SK-N-SH treated with all-trans-retinoic acid at 6 μM for 48 hours (cell line): ENCODE data around the gene AKAP8.

Source experiments
- ATAC-seq: fragments of 200-7000 bp; cut with Tn5 transposase; 3 replicates; pipeline ENCODE4 v1.9.1; 2020; ENCODE audit warnings: mild to moderate bottlenecking, moderate library complexity
- ARNTL ChIP-seq: fragments of 450-650 bp; formaldehyde crosslinking; IDR thresholded peaks from 2 replicates; pipeline ENCODE4 v1.5.0; 2020; ENCODE audit warnings: low read depth, mild to moderate bottlenecking, moderate library complexity, borderline replicate concordance
- BACH2 ChIP-seq: fragments of 250-450 bp; sonication (Bioruptor Pico); IDR thresholded peaks from 2 replicates; pipeline ENCODE4 v1.9.0; 2021; ENCODE audit warnings: mild to moderate bottlenecking, borderline replicate concordance
- CSDC2 ChIP-seq: fragments of 250-450 bp; sonication (Bioruptor Pico); IDR thresholded peaks from 2 replicates; pipeline ENCODE4 v1.5.0; 2020; ENCODE audit warnings: mild to moderate bottlenecking, moderate library complexity
- ESRRG ChIP-seq: fragments of 250-450 bp; sonication (Bioruptor Pico); IDR thresholded peaks from 2 replicates; pipeline ENCODE4 v1.6.1; 2021; ENCODE audit warnings: mild to moderate bottlenecking
- GLIS3 ChIP-seq: fragments of 250-450 bp; sonication (Bioruptor Pico); IDR thresholded peaks from 2 replicates; pipeline ENCODE4 v1.5.0; 2020; ENCODE audit warnings: mild to moderate bottlenecking, moderate library complexity
- ISL1 ChIP-seq: fragments of 250-450 bp; sonication (Bioruptor Pico); IDR thresholded peaks from 2 replicates; pipeline ENCODE4 v2.1.2; 2022; ENCODE audit warnings: mild to moderate bottlenecking, moderate library complexity
- OSR1 ChIP-seq: fragments of 250-450 bp; sonication (Bioruptor Pico); IDR thresholded peaks from 2 replicates; pipeline ENCODE4 v1.8.0; 2022; ENCODE audit warnings: moderate library complexity, mild to moderate bottlenecking, inconsistent platforms
- PPARA ChIP-seq: fragments of 250-450 bp; sonication (Bioruptor Pico); IDR thresholded peaks from 2 replicates; pipeline ENCODE4 v1.5.0; 2020; ENCODE audit warnings: mild to moderate bottlenecking, borderline replicate concordance
- RARB ChIP-seq: fragments of 250-450 bp; sonication (Bioruptor Pico); IDR thresholded peaks from 2 replicates; pipeline ENCODE4 v1.8.0; 2021; ENCODE audit warnings: mild to moderate bottlenecking, moderate library complexity
- SNAI2 ChIP-seq: fragments of 250-450 bp; sonication (Bioruptor Pico); IDR thresholded peaks from 2 replicates; pipeline ENCODE4 v1.5.0; 2020; ENCODE audit warnings: mild to moderate bottlenecking, moderate library complexity
- TCF4 ChIP-seq: fragments of 250-450 bp; sonication (Bioruptor Pico); IDR thresholded peaks from 2 replicates; pipeline ENCODE4 v1.8.0; 2021; ENCODE audit warnings: mild to moderate bottlenecking, moderate library complexity, borderline replicate concordance
- TOX ChIP-seq: fragments of 250-450 bp; sonication (Bioruptor Pico); IDR thresholded peaks from 2 replicates; pipeline ENCODE4 v1.8.0; 2021; ENCODE audit warnings: mild to moderate bottlenecking, moderate library complexity, borderline replicate concordance
- ZC3H10 ChIP-seq: fragments of 250-450 bp; sonication (Bioruptor Pico); IDR thresholded peaks from 2 replicates; pipeline ENCODE4 v1.5.1; 2021; ENCODE audit warnings: mild to moderate bottlenecking, moderate library complexity
- ZFP3 ChIP-seq: fragments of 250-450 bp; sonication (Bioruptor Pico); IDR thresholded peaks from 2 replicates; pipeline ENCODE4 v1.5.0; 2020; ENCODE audit warnings: mild to moderate bottlenecking, moderate library complexity
- ZFP30 ChIP-seq: fragments of 450-650 bp; formaldehyde crosslinking; IDR thresholded peaks from 2 replicates; pipeline ENCODE4 v1.5.0; 2022; ENCODE audit warnings: mild to moderate bottlenecking, moderate library complexity
- ZNF565 ChIP-seq: fragments of 450-650 bp; formaldehyde crosslinking; conservative IDR thresholded peaks from 2 replicates; pipeline ENCODE4 v1.5.0; 2020; ENCODE audit warnings: low read depth, mild to moderate bottlenecking, moderate library complexity
- ZNF70 ChIP-seq: fragments of 450-650 bp; formaldehyde crosslinking; IDR thresholded peaks from 2 replicates; pipeline ENCODE4 v1.5.0; 2020; ENCODE audit warnings: mild to moderate bottlenecking, moderate library complexity
- ZNF8 ChIP-seq: fragments of 450-650 bp; formaldehyde crosslinking; IDR thresholded peaks from 2 replicates; pipeline ENCODE4 v1.5.0; 2020; ENCODE audit warnings: mild to moderate bottlenecking, moderate library complexity
- TF ChIP-seq, protein P1 (sequence below): fragments of 250-450 bp; sonication (Bioruptor Pico); IDR thresholded peaks from 2 replicates; pipeline ENCODE4 v1.5.0; 2020; ENCODE audit warnings: mild to moderate bottlenecking, moderate library complexity
- TF ChIP-seq, protein P2 (sequence below): fragments of 250-450 bp; sonication (Bioruptor Pico); IDR thresholded peaks from 2 replicates; pipeline ENCODE4 v1.8.0; 2020; ENCODE audit warnings: mild to moderate bottlenecking, moderate library complexity, borderline replicate concordance
- TF ChIP-seq, protein P3 (sequence below): fragments of 250-450 bp; sonication (Bioruptor Pico); IDR thresholded peaks from 2 replicates; pipeline ENCODE4 v1.5.1; 2020; ENCODE audit warnings: low read depth, mild to moderate bottlenecking, moderate library complexity
- TF ChIP-seq, protein P4 (sequence below): fragments of 250-450 bp; sonication (Bioruptor Pico); IDR thresholded peaks from 2 replicates; pipeline ENCODE4 v1.5.1; 2021; ENCODE audit warnings: mild to moderate bottlenecking, moderate library complexity
- TF ChIP-seq, protein P5 (sequence below): fragments of 250-450 bp; sonication (Bioruptor Pico); IDR thresholded peaks from 2 replicates; pipeline ENCODE4 v1.8.0; 2021; ENCODE audit warnings: low read depth, mild to moderate bottlenecking, moderate library complexity, borderline replicate concordance

Gene AKAP8

GRCh38 chr19:15332311-15332996 lies 47.1 kb downstream of the AKAP8 start, which contains the start of gene BRD4:
TSS of gene BRD4 (minus strand) at chr19:15332539. CDS start at chr19:15273099, 59,440 bp downstream.
- ATAC-seq, result peak; percentile 66

GRCh38 chr19:15331419-15332310 lies 47.9 kb downstream of the AKAP8 start:
- peak; percentile 47 for ATAC-seq
- TF ChIP-seq ISL1 (CRISPR knock-in tag), result no peak
- TF ChIP-seq ZNF565 (CRISPR knock-in tag), result no peak
- no peak for TF ChIP-seq OSR1
- TF ChIP-seq RARB (CRISPR knock-in tag), result no peak
- no peak for TF ChIP-seq ZFP30 (CRISPR knock-in tag)
- TF ChIP-seq SNAI2, result no peak
- no peak for TF ChIP-seq PPARA (CRISPR knock-in tag)
- no peak for TF ChIP-seq GLIS3 (CRISPR knock-in tag)
- TF ChIP-seq, protein P1, sequence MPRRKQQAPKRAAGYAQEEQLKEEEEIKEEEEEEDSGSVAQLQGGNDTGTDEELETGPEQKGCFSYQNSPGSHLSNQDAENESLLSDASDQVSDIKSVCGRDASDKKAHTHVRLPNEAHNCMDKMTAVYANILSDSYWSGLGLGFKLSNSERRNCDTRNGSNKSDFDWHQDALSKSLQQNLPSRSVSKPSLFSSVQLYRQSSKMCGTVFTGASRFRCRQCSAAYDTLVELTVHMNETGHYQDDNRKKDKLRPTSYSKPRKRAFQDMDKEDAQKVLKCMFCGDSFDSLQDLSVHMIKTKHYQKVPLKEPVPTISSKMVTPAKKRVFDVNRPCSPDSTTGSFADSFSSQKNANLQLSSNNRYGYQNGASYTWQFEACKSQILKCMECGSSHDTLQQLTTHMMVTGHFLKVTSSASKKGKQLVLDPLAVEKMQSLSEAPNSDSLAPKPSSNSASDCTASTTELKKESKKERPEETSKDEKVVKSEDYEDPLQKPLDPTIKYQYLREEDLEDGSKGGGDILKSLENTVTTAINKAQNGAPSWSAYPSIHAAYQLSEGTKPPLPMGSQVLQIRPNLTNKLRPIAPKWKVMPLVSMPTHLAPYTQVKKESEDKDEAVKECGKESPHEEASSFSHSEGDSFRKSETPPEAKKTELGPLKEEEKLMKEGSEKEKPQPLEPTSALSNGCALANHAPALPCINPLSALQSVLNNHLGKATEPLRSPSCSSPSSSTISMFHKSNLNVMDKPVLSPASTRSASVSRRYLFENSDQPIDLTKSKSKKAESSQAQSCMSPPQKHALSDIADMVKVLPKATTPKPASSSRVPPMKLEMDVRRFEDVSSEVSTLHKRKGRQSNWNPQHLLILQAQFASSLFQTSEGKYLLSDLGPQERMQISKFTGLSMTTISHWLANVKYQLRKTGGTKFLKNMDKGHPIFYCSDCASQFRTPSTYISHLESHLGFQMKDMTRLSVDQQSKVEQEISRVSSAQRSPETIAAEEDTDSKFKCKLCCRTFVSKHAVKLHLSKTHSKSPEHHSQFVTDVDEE, result no peak
- TF ChIP-seq ZNF8 (CRISPR knock-in tag), result no peak
- no peak for TF ChIP-seq ARNTL (CRISPR knock-in tag)
- no peak for TF ChIP-seq ZC3H10 (CRISPR knock-in tag)
- TF ChIP-seq TCF4 (CRISPR knock-in tag), result no peak
- no peak for TF ChIP-seq TOX
- TF ChIP-seq ZNF70 (CRISPR knock-in tag), result no peak
- no peak for TF ChIP-seq ESRRG (CRISPR knock-in tag)
- TF ChIP-seq, protein P2, sequence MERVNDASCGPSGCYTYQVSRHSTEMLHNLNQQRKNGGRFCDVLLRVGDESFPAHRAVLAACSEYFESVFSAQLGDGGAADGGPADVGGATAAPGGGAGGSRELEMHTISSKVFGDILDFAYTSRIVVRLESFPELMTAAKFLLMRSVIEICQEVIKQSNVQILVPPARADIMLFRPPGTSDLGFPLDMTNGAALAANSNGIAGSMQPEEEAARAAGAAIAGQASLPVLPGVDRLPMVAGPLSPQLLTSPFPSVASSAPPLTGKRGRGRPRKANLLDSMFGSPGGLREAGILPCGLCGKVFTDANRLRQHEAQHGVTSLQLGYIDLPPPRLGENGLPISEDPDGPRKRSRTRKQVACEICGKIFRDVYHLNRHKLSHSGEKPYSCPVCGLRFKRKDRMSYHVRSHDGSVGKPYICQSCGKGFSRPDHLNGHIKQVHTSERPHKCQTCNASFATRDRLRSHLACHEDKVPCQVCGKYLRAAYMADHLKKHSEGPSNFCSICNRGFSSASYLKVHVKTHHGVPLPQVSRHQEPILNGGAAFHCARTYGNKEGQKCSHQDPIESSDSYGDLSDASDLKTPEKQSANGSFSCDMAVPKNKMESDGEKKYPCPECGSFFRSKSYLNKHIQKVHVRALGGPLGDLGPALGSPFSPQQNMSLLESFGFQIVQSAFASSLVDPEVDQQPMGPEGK (CRISPR knock-in tag), result no peak

More at GRCh38 chr19:15332311-15332996, 47.1 kb downstream of the AKAP8 start, which contains the start of gene BRD4:
- no peak for TF ChIP-seq RARB (CRISPR knock-in tag)
- TF ChIP-seq ZNF70 (CRISPR knock-in tag), result no peak
- no peak for TF ChIP-seq OSR1
- no peak for TF ChIP-seq ESRRG (CRISPR knock-in tag)
- no peak for TF ChIP-seq GLIS3 (CRISPR knock-in tag)
- TF ChIP-seq, protein P3, sequence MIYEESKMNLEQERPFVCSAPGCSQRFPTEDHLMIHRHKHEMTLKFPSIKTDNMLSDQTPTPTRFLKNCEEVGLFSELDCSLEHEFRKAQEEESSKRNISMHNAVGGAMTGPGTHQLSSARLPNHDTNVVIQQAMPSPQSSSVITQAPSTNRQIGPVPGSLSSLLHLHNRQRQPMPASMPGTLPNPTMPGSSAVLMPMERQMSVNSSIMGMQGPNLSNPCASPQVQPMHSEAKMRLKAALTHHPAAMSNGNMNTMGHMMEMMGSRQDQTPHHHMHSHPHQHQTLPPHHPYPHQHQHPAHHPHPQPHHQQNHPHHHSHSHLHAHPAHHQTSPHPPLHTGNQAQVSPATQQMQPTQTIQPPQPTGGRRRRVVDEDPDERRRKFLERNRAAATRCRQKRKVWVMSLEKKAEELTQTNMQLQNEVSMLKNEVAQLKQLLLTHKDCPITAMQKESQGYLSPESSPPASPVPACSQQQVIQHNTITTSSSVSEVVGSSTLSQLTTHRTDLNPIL, result no peak
- TF ChIP-seq ZFP30 (CRISPR knock-in tag), result no peak
- no peak for TF ChIP-seq ZFP3 (CRISPR knock-in tag)
- TF ChIP-seq CSDC2 (CRISPR knock-in tag), result no peak
- no peak for TF ChIP-seq ZNF565 (CRISPR knock-in tag)
- TF ChIP-seq TOX, result no peak
- TF ChIP-seq ZNF8 (CRISPR knock-in tag), result no peak
- TF ChIP-seq, protein P4, sequence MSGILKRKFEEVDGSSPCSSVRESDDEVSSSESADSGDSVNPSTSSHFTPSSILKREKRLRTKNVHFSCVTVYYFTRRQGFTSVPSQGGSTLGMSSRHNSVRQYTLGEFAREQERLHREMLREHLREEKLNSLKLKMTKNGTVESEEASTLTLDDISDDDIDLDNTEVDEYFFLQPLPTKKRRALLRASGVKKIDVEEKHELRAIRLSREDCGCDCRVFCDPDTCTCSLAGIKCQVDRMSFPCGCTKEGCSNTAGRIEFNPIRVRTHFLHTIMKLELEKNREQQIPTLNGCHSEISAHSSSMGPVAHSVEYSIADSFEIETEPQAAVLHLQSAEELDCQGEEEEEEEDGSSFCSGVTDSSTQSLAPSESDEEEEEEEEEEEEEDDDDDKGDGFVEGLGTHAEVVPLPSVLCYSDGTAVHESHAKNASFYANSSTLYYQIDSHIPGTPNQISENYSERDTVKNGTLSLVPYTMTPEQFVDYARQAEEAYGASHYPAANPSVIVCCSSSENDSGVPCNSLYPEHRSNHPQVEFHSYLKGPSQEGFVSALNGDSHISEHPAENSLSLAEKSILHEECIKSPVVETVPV, result no peak
- TF ChIP-seq, protein P2 (CRISPR knock-in tag), result no peak
- TF ChIP-seq SNAI2, result no peak
- no peak for TF ChIP-seq ZC3H10 (CRISPR knock-in tag)
- no peak for TF ChIP-seq PPARA (CRISPR knock-in tag)
- no peak for TF ChIP-seq ISL1 (CRISPR knock-in tag)
- no peak for TF ChIP-seq BACH2 (CRISPR knock-in tag)
- TF ChIP-seq, protein P5, sequence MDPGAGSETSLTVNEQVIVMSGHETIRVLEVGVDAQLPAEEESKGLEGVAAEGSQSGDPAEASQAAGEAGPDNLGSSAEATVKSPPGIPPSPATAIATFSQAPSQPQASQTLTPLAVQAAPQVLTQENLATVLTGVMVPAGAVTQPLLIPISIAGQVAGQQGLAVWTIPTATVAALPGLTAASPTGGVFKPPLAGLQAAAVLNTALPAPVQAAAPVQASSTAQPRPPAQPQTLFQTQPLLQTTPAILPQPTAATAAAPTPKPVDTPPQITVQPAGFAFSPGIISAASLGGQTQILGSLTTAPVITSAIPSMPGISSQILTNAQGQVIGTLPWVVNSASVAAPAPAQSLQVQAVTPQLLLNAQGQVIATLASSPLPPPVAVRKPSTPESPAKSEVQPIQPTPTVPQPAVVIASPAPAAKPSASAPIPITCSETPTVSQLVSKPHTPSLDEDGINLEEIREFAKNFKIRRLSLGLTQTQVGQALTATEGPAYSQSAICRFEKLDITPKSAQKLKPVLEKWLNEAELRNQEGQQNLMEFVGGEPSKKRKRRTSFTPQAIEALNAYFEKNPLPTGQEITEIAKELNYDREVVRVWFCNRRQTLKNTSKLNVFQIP, result no peak
